ENCODE data around the gene CTRB1. TPM values are rescaled to one million over a fixed set of nuclear protein-coding genes. Genes with fewer than 3 reads are reported as not detected.
A peak's percentile ranks its signal among the peaks of the same experiment; 100 is the strongest.

CTRB1 gene
- not detected in 2 replicates for total RNA-seq (2021; fragmentation: NEBNext Ultra II Directional; extraction: Animal tissue kit (Norgen Biotek cat#: 25700))
- not detected in 2 replicates for polyA plus RNA-seq (2011; rRNA removed)
- not detected for polyA plus RNA-seq (2011; cell fraction: cytosol; rRNA removed)
- polyA plus RNA-seq (2011; cell fraction: nucleus; rRNA removed) = not detected
- polyA plus RNA-seq (2012, experiment 1 of 2) = not detected in 4 replicates
- polyA plus RNA-seq (2012, experiment 2 of 2) = not detected
- not detected for polyA plus RNA-seq (2013, experiment 1 of 2)
- polyA plus RNA-seq (2013, experiment 2 of 2) = not detected
- not detected in 2 replicates for polyA minus RNA-seq (2011; rRNA and poly(A)+ RNA removed)
- not detected for polyA minus RNA-seq (2011; cell fraction: cytosol; rRNA and poly(A)+ RNA removed)
- not detected for polyA minus RNA-seq (2011; cell fraction: nucleus; rRNA and poly(A)+ RNA removed)
- long read RNA-seq, experiment 1 = 0 reads
- long read RNA-seq, experiment 2 = 0 reads

DNA sequence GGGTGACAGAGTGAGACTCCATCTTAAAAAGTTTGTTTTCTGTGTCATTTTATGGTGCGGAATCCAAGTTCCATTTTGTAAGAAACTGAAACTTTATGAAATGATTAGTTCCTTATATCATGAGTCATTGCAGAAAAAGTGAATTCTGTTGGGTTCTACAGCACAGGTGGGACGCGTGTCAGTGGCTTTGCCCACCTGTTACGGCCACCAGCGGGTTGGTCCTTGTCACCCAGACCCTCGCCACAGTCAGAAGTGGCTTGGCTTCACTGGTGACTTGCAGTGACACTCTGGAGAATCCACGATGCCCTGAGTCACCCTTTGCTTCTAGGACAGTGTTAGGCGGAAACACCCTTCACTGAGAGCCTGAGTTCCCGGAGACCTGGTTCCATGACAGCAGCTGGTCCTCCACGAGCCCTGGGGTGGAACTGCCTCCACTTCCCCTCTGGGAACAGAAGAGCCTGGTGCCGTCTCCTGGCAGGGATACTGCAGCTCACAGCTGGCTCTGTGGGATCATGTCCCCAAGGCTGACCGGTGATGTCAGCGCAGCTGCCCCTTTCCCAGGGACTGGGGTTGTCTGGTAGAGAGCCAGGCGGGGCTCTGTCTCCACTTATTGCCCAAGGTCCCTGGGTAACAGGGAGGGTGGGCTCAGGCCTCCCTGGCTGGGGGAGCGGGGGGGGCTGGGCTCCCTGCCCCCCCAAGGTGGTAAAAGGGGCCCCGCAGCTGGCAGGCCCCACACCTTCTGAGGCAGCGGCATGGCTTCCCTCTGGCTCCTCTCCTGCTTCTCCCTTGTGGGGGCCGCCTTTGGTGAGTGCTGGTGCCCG is at the start of gene CTRB1:
Gene CTRB1 (plus strand): TSS at position 733 of the 821 bp plus-strand sequence. CDS start 20 bp downstream, at position 753.
- no peak within 1 kb of the TSS for H2BK20ac ChIP-seq (ENCODE audit: low read length)
- no peaks in the 10 kb centered on the region for H3K4me1 ChIP-seq (replicated peaks in 1 of 4; ENCODE audit: control insufficient read depth in 3 of 4, insufficient read depth in 4 of 4, low read length in 3 of 4)
- H3K56ac ChIP-seq (replicated peaks; ENCODE audit: insufficient read length, low read depth, low read length) = no peak within 1 kb of the TSS
- H3K36me3 ChIP-seq (ENCODE audit: control insufficient read depth in 2 of 4, insufficient read depth in 4 of 4, low read length in 3 of 4) = no peaks in the 10 kb centered on the region
- H3K18ac ChIP-seq (ENCODE audit: extremely low read depth, low read length) = no peak within 1 kb of the TSS
- no peak within 1 kb of the TSS for H2AK5ac ChIP-seq (ENCODE audit: low read depth, low read length)
- no peaks in the 10 kb centered on the region for H4K20me1 ChIP-seq (replicated peaks in 1 of 2; ENCODE audit: control insufficient read depth in 1 of 2, insufficient read depth in 2 of 2, low read length in 2 of 2)
- no peak within 1 kb of the TSS for H3K14ac ChIP-seq (ENCODE audit: insufficient read length)
- no peaks in the 10 kb centered on the region for H3K79me2 ChIP-seq (ENCODE audit: control insufficient read depth in 1 of 2, insufficient read depth in 2 of 2, low read length in 2 of 2)
- H2BK12ac ChIP-seq (ENCODE audit: low read depth, low read length) = peak within 1 kb of the TSS; percentile 23; the same call in 1 of the 2 replicates
- no peaks in the 10 kb centered on the region for H3K9me3 ChIP-seq (ENCODE audit: insufficient read depth in 2 of 2, low read depth in 1 of 2, low read length in 1 of 2)
- CTCF ChIA-PET (ENCODE audit: partially characterized antibody) = interaction anchor here (0.6 to 15.0 kb wide), 4 partner anchors 15 to 502 kb away, joined by 3 to 157 read pairs (median 7); no protein-coding TSS in a partner anchor
- H3K79me1 ChIP-seq (ENCODE audit: low read depth, low read length) = no peaks in the 10 kb centered on the region
- no peak within 1 kb of the TSS for H3K4me2 ChIP-seq (ENCODE audit: insufficient read depth in 1 of 2, low read depth in 2 of 2, low read length in 2 of 2)
- H3K27me3 ChIP-seq (replicated peaks in 1 of 4; ENCODE audit: control insufficient read depth in 3 of 4, extremely low read depth in 1 of 4, insufficient read depth in 3 of 4, low read length in 3 of 4) = no peaks in the 10 kb centered on the region
- H2BK15ac ChIP-seq (ENCODE audit: low read length) = no peak within 1 kb of the TSS; the same call in 1 of the 2 replicates
- no peak within 1 kb of the TSS for H4K5ac ChIP-seq (ENCODE audit: insufficient read length, low read depth, low read length)
- H3K4ac ChIP-seq (replicated peaks; ENCODE audit: insufficient read length, low read depth, low read length) = no peak within 1 kb of the TSS
- H3K9ac ChIP-seq (replicated peaks in 1 of 4; ENCODE audit: extremely low read depth in 1 of 4, low read depth in 3 of 4, low read length in 3 of 4) = no peak within 1 kb of the TSS
- FAIRE-seq (no peak), DNase-seq (ENCODE audit: low read depth in 1 of 2, low spot score in 2 of 2) (no peak)
- H3K27ac ChIP-seq (ENCODE audit: low read depth, low read length) = no peak within 1 kb of the TSS
- H4K8ac ChIP-seq (ENCODE audit: extremely low read depth, insufficient read depth, low read length) = no peak within 1 kb of the TSS
- H2AFZ ChIP-seq (ENCODE audit: low read length) = no peak within 1 kb of the TSS
- WGBS, 2 experiments (ENCODE audit: extremely low coverage in 1 of 2, insufficient coverage in 1 of 2, insufficient read length in 1 of 2, insufficient replicate concordance in 2 of 2, low coverage in 1 of 2, low lambda C conversion rate in 2 of 2, missing lambda C conversion rate in 1 of 2) = 88% methylated on average over 17 of the region's 19 CpGs; no CpG with 5 or more reads in 1 of the 2 experiments
- no peak within 1 kb of the TSS for H3K23ac ChIP-seq (ENCODE audit: insufficient read length)
- no peaks in the 10 kb centered on the region for H3K23me2 ChIP-seq (ENCODE audit: low read depth, low read length)
- TF ChIP-seq RFX5 (IDR thresholded peaks at IDR 0.05; ENCODE audit: borderline replicate concordance, low read depth, low read length) = no peak
- TF ChIP-seq GTF2F1 (IDR thresholded peaks at IDR 0.05; ENCODE audit: borderline replicate concordance, low read depth, low read length) = no peak
- TF ChIP-seq ZNF274 (IDR thresholded peaks at IDR 0.05; ENCODE audit: borderline replicate concordance, extremely low read depth, low read length) = no peak
- TF ChIP-seq CTBP2 (IDR thresholded peaks at IDR 0.05; ENCODE audit: borderline replicate concordance, insufficient read depth, insufficient read length, low read length) = no peak
- no peak for TF ChIP-seq TAF7 (optimal IDR thresholded peaks at IDR 0.05; ENCODE audit: borderline replicate concordance, low read depth, low read length)
- TF ChIP-seq RBBP5 (IDR thresholded peaks at IDR 0.05; ENCODE audit: borderline replicate concordance, low read depth, low read length) = no peak
- no peak for TF ChIP-seq BCL11A (IDR thresholded peaks at IDR 0.05; ENCODE audit: low read depth in 2 of 2, low read length in 2 of 2)
- no peak for TF ChIP-seq KDM4A (IDR thresholded peaks at IDR 0.05; ENCODE audit: low read depth, low read length, severe bottlenecking)
- POLR2A ChIA-PET (ENCODE audit: partially characterized antibody) = no interaction called here
- no peak within 1 kb of the TSS for H3K4me3 ChIP-seq (ENCODE audit: extremely low read depth in 1 of 4, insufficient read depth in 2 of 4, low read depth in 3 of 4, low read length in 4 of 4)
- no peak within 1 kb of the TSS for H4K91ac ChIP-seq (replicated peaks; ENCODE audit: insufficient read length, low read length)
- no peak within 1 kb of the TSS for H2BK120ac ChIP-seq (replicated peaks; ENCODE audit: low read depth, low read length)
- H2BK5ac ChIP-seq (ENCODE audit: low read depth, low read length) = no peak within 1 kb of the TSS
